Measurements from ENCODE around the gene CCNC. TPM values are rescaled to one million over a fixed set of nuclear protein-coding genes. Genes with fewer than 3 reads are reported as not detected.

Gene CCNC
- total RNA-seq, 1 experiment from 2014 or later = 94.6 TPM

- H3K4me3 Mint-ChIP-seq (ENCODE audit: unreplicated experiment) = peak overlapping the region; percentile 83
- H3K27me3 Mint-ChIP-seq (ENCODE audit: insufficient read depth, unreplicated experiment) = peaks cover 18% of the 10 kb centered on the region
- no peaks in the 10 kb centered on the region for H3K9me3 Mint-ChIP-seq (ENCODE audit: unreplicated experiment)
- intact Hi-C loops (cut with micrococcal nuclease; ENCODE audit: unreplicated experiment) = loop anchor here (5.0 kb wide), 1 partner anchor 146 kb away; no protein-coding TSS in a partner anchor
- Histone ChIP-seq H3K27me3 (replicated peaks; ENCODE audit: control insufficient read depth, insufficient read depth, low read length) (peaks cover 2% of the 10 kb centered on the region; the same call in 1 of the 2 replicates), H3K4me1 (no peaks in the 10 kb centered on the region), H3K9me3 (no peaks in the 10 kb centered on the region), H3K36me3 (ENCODE audit: control insufficient read depth, insufficient read depth, low read length) (no peaks in the 10 kb centered on the region), H3K4me3 (ENCODE audit: low read depth, low read length) (peak overlapping the region; percentile 71)
- H3K4me1 Mint-ChIP-seq (ENCODE audit: low read depth, unreplicated experiment) = no peaks in the 10 kb centered on the region
- ChIA-PET POLR2A (no interaction called here), CTCF (interaction anchor here (0.6 to 0.8 kb wide), 2 partner anchors 9 to 76 kb away, joined by 3 to 4 read pairs; no protein-coding TSS in a partner anchor)
- peak in 1 of 2 experiments; percentile 44 for DNase-seq
- BruUV-seq (replicated peaks) = no TSS peak
- no peak overlapping the region for H3K27ac Mint-ChIP-seq (ENCODE audit: unreplicated experiment)
- no peaks in the 10 kb centered on the region for H3K36me3 Mint-ChIP-seq (ENCODE audit: insufficient read depth, unreplicated experiment)
- TF ChIP-seq, protein P1, sequence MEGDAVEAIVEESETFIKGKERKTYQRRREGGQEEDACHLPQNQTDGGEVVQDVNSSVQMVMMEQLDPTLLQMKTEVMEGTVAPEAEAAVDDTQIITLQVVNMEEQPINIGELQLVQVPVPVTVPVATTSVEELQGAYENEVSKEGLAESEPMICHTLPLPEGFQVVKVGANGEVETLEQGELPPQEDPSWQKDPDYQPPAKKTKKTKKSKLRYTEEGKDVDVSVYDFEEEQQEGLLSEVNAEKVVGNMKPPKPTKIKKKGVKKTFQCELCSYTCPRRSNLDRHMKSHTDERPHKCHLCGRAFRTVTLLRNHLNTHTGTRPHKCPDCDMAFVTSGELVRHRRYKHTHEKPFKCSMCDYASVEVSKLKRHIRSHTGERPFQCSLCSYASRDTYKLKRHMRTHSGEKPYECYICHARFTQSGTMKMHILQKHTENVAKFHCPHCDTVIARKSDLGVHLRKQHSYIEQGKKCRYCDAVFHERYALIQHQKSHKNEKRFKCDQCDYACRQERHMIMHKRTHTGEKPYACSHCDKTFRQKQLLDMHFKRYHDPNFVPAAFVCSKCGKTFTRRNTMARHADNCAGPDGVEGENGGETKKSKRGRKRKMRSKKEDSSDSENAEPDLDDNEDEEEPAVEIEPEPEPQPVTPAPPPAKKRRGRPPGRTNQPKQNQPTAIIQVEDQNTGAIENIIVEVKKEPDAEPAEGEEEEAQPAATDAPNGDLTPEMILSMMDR (IDR thresholded peaks at IDR 0.05; ENCODE audit: insufficient read depth in 1 of 2, low read depth in 1 of 2, low read length in 1 of 2, severe bottlenecking in 1 of 2, unreplicated experiment in 1 of 2) = no peak
These were observed 44.9 kb upstream of the CCNC start for GRCh38 chr6:99613409-99613704.

GRCh38 chr6:99612551-99613408 lies 44.3 kb upstream of the CCNC start:
- peaks cover 2% of the 10 kb centered on the region; the same call in 1 of the 2 replicates for H3K27me3 ChIP-seq (replicated peaks; ENCODE audit: control insufficient read depth, insufficient read depth, low read length)
- no peaks in the 10 kb centered on the region for H3K9me3 ChIP-seq
- H3K4me3 ChIP-seq (ENCODE audit: low read depth, low read length) = no peak overlapping the region; the same call in 1 of the 2 replicates
- no peaks in the 10 kb centered on the region for H3K4me1 ChIP-seq
- intact Hi-C loops (cut with micrococcal nuclease; ENCODE audit: unreplicated experiment) = loop anchor here (5.0 kb wide), 1 partner anchor 145 kb away; no protein-coding TSS in a partner anchor
- TF ChIP-seq, protein P1 (IDR thresholded peaks at IDR 0.05; ENCODE audit: insufficient read depth in 1 of 2, low read depth in 1 of 2, low read length in 1 of 2, severe bottlenecking in 1 of 2, unreplicated experiment in 1 of 2) = no peak
- no TSS peak for BruUV-seq (replicated peaks)
- no peak for DNase-seq
- H3K9me3 Mint-ChIP-seq (ENCODE audit: unreplicated experiment) = no peaks in the 10 kb centered on the region
- no peaks in the 10 kb centered on the region for H3K4me1 Mint-ChIP-seq (ENCODE audit: low read depth, unreplicated experiment)
- no peak overlapping the region for H3K27ac Mint-ChIP-seq (ENCODE audit: unreplicated experiment)
- H3K36me3 ChIP-seq (ENCODE audit: control insufficient read depth, insufficient read depth, low read length) = no peaks in the 10 kb centered on the region
- CTCF ChIA-PET = interaction anchor here (0.6 to 0.8 kb wide), 2 partner anchors 9 to 75 kb away, joined by 3 to 4 read pairs; no protein-coding TSS in a partner anchor
- no peak overlapping the region for H3K4me3 Mint-ChIP-seq (ENCODE audit: unreplicated experiment)
- no peaks in the 10 kb centered on the region for H3K36me3 Mint-ChIP-seq (ENCODE audit: insufficient read depth, unreplicated experiment)
- POLR2A ChIA-PET = no interaction called here
- peaks cover 20% of the 10 kb centered on the region for H3K27me3 Mint-ChIP-seq (ENCODE audit: insufficient read depth, unreplicated experiment)

DNA sequence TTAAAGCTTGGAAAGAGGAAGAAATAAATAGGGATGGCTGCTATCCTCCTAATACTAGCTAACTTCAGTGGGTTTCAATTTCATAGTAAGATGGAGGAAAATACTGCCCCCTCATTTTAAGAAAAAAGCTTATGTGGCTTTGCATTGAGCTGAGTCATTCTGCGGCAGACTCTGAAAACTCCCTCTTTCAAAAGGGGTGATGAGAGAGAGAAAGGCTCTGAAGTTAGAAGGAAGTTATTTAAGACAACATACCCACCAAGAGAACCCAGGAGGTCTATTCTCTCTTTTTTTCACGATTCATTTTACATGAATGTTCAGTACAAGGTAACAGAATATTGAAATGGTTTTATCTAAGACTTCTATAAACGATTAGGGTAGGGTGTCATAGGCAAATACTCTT lies 42.7 kb upstream of the CCNC start:
- H3K4me1 ChIP-seq = no peaks in the 10 kb centered on the region
- TF ChIP-seq, protein P1 (IDR thresholded peaks at IDR 0.05; ENCODE audit: insufficient read depth in 1 of 2, low read depth in 1 of 2, low read length in 1 of 2, severe bottlenecking in 1 of 2, unreplicated experiment in 1 of 2) = no peak
- no TSS peak for BruUV-seq (replicated peaks)
- Mint-ChIP-seq H3K4me3 (ENCODE audit: unreplicated experiment) (no peak overlapping the region), H3K9me3 (ENCODE audit: unreplicated experiment) (no peaks in the 10 kb centered on the region), H3K27me3 (ENCODE audit: insufficient read depth, unreplicated experiment) (peaks cover 26% of the 10 kb centered on the region), H3K36me3 (ENCODE audit: insufficient read depth, unreplicated experiment) (no peaks in the 10 kb centered on the region), H3K4me1 (ENCODE audit: low read depth, unreplicated experiment) (no peaks in the 10 kb centered on the region), H3K27ac (ENCODE audit: unreplicated experiment) (no peak overlapping the region)
- POLR2A ChIA-PET = no interaction called here
- no peaks in the 10 kb centered on the region for H3K36me3 ChIP-seq (ENCODE audit: control insufficient read depth, insufficient read depth, low read length)
- CTCF ChIA-PET = no interaction called here
- intact Hi-C loops (cut with micrococcal nuclease; ENCODE audit: unreplicated experiment) = loop anchor here (5.0 kb wide), 1 partner anchor 144 kb away; no protein-coding TSS in a partner anchor
- DNase-seq = no peak
- H3K9me3 ChIP-seq = no peaks in the 10 kb centered on the region
- H3K4me3 ChIP-seq (ENCODE audit: low read depth, low read length) = no peak overlapping the region
- peaks cover 2% of the 10 kb centered on the region; the same call in 1 of the 2 replicates for H3K27me3 ChIP-seq (replicated peaks; ENCODE audit: control insufficient read depth, insufficient read depth, low read length)

Measured in Caco-2 (cell line).